Amygdala (tissue), 56 donors: Measurements from ENCODE around the gene PTCHD4.

Experiments
- DNase-seq, 56 donors: peaks; one replicate each; lab custom pipeline; 2025; lab: John Stamatoyannopoulos, UW

The PTCHD4 gene

DNA sequence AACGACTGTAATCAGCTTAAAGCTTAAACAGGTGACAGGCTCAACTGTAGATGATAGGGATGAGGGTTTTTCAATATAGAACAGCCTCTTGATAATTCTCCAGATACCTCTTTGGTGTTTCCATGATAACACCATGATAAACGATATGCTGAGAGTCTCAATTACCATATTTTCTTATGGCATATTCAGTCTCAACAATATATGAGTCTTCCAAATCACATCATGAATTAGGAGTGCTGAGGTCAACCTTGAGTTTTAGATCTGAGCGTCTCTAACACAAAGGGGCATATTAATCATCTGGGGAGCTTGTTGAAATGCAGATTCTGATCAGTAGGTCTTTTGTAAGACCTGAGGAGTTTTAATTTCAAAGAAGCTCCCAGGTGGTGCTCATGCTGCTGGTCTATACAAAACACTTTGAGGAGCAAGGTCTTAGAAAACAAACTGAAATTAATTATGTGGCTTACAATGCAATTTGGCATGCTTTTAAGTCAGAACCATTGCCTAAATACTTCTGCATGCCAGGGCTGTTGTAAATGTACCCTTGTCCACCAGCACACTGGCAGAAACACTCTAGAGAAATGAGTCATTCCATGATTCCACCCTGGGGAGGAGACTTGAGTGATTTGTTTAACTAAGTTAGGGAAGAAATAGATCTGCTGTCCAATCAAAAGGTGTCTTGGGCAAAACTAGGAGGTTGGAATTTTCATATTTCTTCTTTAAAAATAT, 49.6 kb downstream of the PTCHD4 start:
- no peak for DNase-seq
